CD14-positive monocyte (primary cell): ENCODE measurements around the gene DLGAP1. TPM values are rescaled to one million over a fixed set of nuclear protein-coding genes. Genes with fewer than 3 reads are reported as not detected.
A peak's percentile ranks its signal among the peaks of the same experiment; 100 is the strongest.

Experiments
- DNase-seq, 3 donors: peaks; one replicate each; pipeline ENCODE4 v3.0.0-alpha.2; 2011 to 2022
- H2AFZ ChIP-seq: 2 replicates; pipeline ENCODE4 v1.6.0; 2012; ENCODE audit warnings: mild to moderate bottlenecking, low read depth, low read length, inconsistent platforms; ENCODE audit not compliant: insufficient read depth, poor library complexity, severe bottlenecking
- H3K27ac ChIP-seq, 2 donors: 1 replicate in 1 of 2; 2 replicates in 1 of 2; pipeline ENCODE4 v1.5.1; 2012 to 2013; ENCODE audit warnings: low read length in 2 of 2, control low read depth in 1 of 2, inconsistent platforms in 1 of 2, low read depth in 1 of 2, mild to moderate bottlenecking in 1 of 2
- H3K27me3 ChIP-seq, 2 donors: one replicate each; pipeline versions ENCODE4 v1.6.0 to v1.6.1; 2011 to 2013; ENCODE audit warnings: low read length in 2 of 2; ENCODE audit not compliant: control insufficient read depth in 2 of 2, insufficient read depth in 2 of 2
- H3K36me3 ChIP-seq, 2 donors: replicated peaks in 1 of 2; 1 replicate in 1 of 2; 2 replicates in 1 of 2; pipeline versions ENCODE4 v1.5.1 to v1.6.1; 2012 to 2013; ENCODE audit warnings: low read length in 2 of 2, control low read depth in 1 of 2, inconsistent platforms in 1 of 2, mild to moderate bottlenecking in 1 of 2; ENCODE audit not compliant: insufficient read depth in 2 of 2, control insufficient read depth in 1 of 2
- H3K4me1 ChIP-seq, 2 donors: 1 replicate in 1 of 2; 2 replicates in 1 of 2; pipeline versions ENCODE4 v1.5.1 to v1.6.1; 2012 to 2013; ENCODE audit warnings: low read length in 2 of 2, control low read depth in 1 of 2, inconsistent platforms in 1 of 2, mild to moderate bottlenecking in 1 of 2, moderate library complexity in 1 of 2; ENCODE audit not compliant: insufficient read depth in 2 of 2, control insufficient read depth in 1 of 2
- H3K4me2 ChIP-seq: replicated peaks from 2 replicates; pipeline ENCODE3; 2012; ENCODE audit warnings: low read length, moderate library complexity, mild to moderate bottlenecking; ENCODE audit not compliant: poor library complexity, severe bottlenecking; ENCODE audit errors: extremely low read depth
- H3K4me3 ChIP-seq, 3 experiments: fragments of 200-600 bp in 1 of 3; sonication (generic) in 1 of 3; replicated peaks in 1 of 3; 1 replicate in 2 of 3; 2 replicates in 1 of 3; pipeline ENCODE4 v1.5.1; 2011 to 2013; ENCODE audit warnings: low read length in 3 of 3, mild to moderate bottlenecking in 3 of 3, control low read depth in 2 of 3, low read depth in 2 of 3, inconsistent platforms in 1 of 3, moderate library complexity in 1 of 3
- H3K79me2 ChIP-seq: 2 replicates; pipeline ENCODE4 v1.6.0; 2012; ENCODE audit warnings: mild to moderate bottlenecking, control low read depth, inconsistent platforms, low read length, moderate library complexity; ENCODE audit not compliant: insufficient read depth
- H3K9ac ChIP-seq: 2 replicates; pipeline ENCODE4 v1.6.0; 2017; ENCODE audit warnings: low read length, mild to moderate bottlenecking; ENCODE audit not compliant: insufficient read depth, poor library complexity, severe bottlenecking
- H3K9me3 ChIP-seq, 2 donors: replicated peaks in 1 of 2; 1 replicate in 1 of 2; 2 replicates in 1 of 2; pipeline versions ENCODE4 v1.5.1 to v1.6.1; 2012 to 2013; ENCODE audit warnings: low read length in 2 of 2, control low read depth in 1 of 2; ENCODE audit not compliant: control insufficient read depth in 1 of 2, insufficient read depth in 1 of 2
- H4K20me1 ChIP-seq: 2 replicates; pipeline ENCODE4 v1.6.0; 2012; ENCODE audit warnings: mild to moderate bottlenecking, low read length, control low read depth, moderate library complexity; ENCODE audit not compliant: insufficient read depth
- H3K27ac Mint-ChIP-seq, 7 donors: one replicate each; pipeline ENCODE4 v1.8.0; 2020; ENCODE audit warnings: mild to moderate bottlenecking in 7 of 7, mixed read lengths in 7 of 7, moderate library complexity in 6 of 7, inconsistent platforms in 2 of 7
- H3K27me3 Mint-ChIP-seq, 3 donors: one replicate each; pipeline ENCODE4 v1.8.0; 2021 to 2022; ENCODE audit warnings: low read depth in 3 of 3, mild to moderate bottlenecking in 3 of 3, mixed read lengths in 3 of 3, moderate library complexity in 3 of 3, inconsistent platforms in 1 of 3
- H3K36me3 Mint-ChIP-seq, 2 donors: one replicate each; pipeline ENCODE4 v1.8.0; 2020; ENCODE audit warnings: mixed read lengths in 2 of 2, inconsistent platforms in 1 of 2, mild to moderate bottlenecking in 1 of 2
- H3K4me1 Mint-ChIP-seq: one replicate; pipeline ENCODE4 v1.8.0; 2020; ENCODE audit warnings: mild to moderate bottlenecking, mixed read lengths
- H3K4me3 Mint-ChIP-seq, 2 donors: one replicate each; pipeline ENCODE4 v1.8.0; 2020; ENCODE audit warnings: mild to moderate bottlenecking in 2 of 2, mixed read lengths in 2 of 2, moderate library complexity in 1 of 2
- H3K9me3 Mint-ChIP-seq, 7 donors: one replicate each; pipeline ENCODE4 v1.8.0; 2020 to 2022; ENCODE audit warnings: mixed read lengths in 7 of 7, mild to moderate bottlenecking in 6 of 7, moderate library complexity in 6 of 7, inconsistent platforms in 2 of 7
- whole genome bisulfite sequencing: methylation state at CpG from one replicate; pipeline ENCODE4 v1.1.5; 2013; ENCODE audit warnings: missing lambda C conversion rate; ENCODE audit not compliant: insufficient coverage; 5-methylcytosine and 5-hydroxymethylcytosine counted together
- intact Hi-C, 2 donors: fragments of 100-400 bp; cut with micrococcal nuclease; formaldehyde crosslinking; loops; one replicate each; pipeline versions ENCODE4 v1.15.0 to v1.15.1; 2023
- polyA plus RNA-seq, 3 donors: library from polyadenylated mRNA; depleted of rRNA in 1 of 3; unstranded in 2 of 3; stranded (reverse) in 1 of 3; fragments of 300-500 nt in 2 of 3; fragments of >200 nt in 1 of 3; fragmentation: Illumina TruSeq in 2 of 3; gene quantifications; 1 replicate in 2 of 3; 2 replicates in 1 of 3; pipeline ENCODE4 v1.2.3, GENCODE V29; 2012 to 2021
- TF ChIP-seq, protein P1 (sequence below): fragments of 200-600 bp; IDR thresholded peaks from one replicate; pipeline ENCODE4 v1.8.0; 2022; ENCODE audit warnings: antibody characterized with exemption, mild to moderate bottlenecking

DLGAP1 gene
- polyA plus RNA-seq, 3 donors, result 0.09 to 0.42 TPM; not detected in 1

DNA sequence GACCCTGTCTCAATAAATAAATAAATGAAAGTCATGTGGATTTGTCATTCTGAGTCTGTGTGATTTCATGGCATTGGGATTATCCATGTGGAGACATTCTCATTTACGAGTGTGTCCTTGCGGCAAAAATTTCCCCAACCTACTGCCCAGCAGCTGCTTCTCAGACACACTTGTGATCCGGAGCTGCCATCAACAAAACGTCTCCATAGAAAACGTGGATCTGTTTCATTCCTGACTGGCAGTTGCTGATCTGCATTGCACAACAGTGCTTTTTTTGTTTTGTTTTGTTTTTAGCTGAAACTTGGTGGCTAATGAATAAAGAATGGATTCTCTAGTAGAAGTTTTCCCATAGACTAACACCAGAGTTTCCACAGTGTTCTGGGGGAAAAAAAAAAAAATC, 930.4 kb downstream of the DLGAP1 start:
- Mint-ChIP-seq H3K27ac (no peak overlapping the region), H3K9me3 (peaks cover 3 to 18% (median 9%) of the 10 kb centered on the region in 7 donors), H3K4me1 (peaks cover 16% of the 10 kb centered on the region), H3K36me3 (no peaks in the 10 kb centered on the region), H3K4me3 (no peak overlapping the region), H3K27me3 (peaks cover 3 to 5% (median 4%) of the 10 kb centered on the region in 3 donors)
- intact Hi-C loops, result no loop called here
- Histone ChIP-seq H2AFZ (no peak overlapping the region), H3K27ac (no peak overlapping the region), H3K4me3 (no peak overlapping the region), H3K4me2 (no peak overlapping the region), H3K9me3 (peaks cover 4 to 14% of the 10 kb centered on the region in 2 donors), H3K4me1 (peaks cover 8 to 11% of the 10 kb centered on the region in 2 donors), H3K27me3 (no peaks in the 10 kb centered on the region), H3K9ac (no peak overlapping the region), H3K79me2 (no peaks in the 10 kb centered on the region), H3K36me3 (no peaks in the 10 kb centered on the region), H4K20me1 (no peaks in the 10 kb centered on the region)
- 76% methylated on average over 3 of the region's 5 CpGs for WGBS
- DNase-seq, result no peak
- TF ChIP-seq, protein P1, sequence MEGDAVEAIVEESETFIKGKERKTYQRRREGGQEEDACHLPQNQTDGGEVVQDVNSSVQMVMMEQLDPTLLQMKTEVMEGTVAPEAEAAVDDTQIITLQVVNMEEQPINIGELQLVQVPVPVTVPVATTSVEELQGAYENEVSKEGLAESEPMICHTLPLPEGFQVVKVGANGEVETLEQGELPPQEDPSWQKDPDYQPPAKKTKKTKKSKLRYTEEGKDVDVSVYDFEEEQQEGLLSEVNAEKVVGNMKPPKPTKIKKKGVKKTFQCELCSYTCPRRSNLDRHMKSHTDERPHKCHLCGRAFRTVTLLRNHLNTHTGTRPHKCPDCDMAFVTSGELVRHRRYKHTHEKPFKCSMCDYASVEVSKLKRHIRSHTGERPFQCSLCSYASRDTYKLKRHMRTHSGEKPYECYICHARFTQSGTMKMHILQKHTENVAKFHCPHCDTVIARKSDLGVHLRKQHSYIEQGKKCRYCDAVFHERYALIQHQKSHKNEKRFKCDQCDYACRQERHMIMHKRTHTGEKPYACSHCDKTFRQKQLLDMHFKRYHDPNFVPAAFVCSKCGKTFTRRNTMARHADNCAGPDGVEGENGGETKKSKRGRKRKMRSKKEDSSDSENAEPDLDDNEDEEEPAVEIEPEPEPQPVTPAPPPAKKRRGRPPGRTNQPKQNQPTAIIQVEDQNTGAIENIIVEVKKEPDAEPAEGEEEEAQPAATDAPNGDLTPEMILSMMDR, result no peak

DNA sequence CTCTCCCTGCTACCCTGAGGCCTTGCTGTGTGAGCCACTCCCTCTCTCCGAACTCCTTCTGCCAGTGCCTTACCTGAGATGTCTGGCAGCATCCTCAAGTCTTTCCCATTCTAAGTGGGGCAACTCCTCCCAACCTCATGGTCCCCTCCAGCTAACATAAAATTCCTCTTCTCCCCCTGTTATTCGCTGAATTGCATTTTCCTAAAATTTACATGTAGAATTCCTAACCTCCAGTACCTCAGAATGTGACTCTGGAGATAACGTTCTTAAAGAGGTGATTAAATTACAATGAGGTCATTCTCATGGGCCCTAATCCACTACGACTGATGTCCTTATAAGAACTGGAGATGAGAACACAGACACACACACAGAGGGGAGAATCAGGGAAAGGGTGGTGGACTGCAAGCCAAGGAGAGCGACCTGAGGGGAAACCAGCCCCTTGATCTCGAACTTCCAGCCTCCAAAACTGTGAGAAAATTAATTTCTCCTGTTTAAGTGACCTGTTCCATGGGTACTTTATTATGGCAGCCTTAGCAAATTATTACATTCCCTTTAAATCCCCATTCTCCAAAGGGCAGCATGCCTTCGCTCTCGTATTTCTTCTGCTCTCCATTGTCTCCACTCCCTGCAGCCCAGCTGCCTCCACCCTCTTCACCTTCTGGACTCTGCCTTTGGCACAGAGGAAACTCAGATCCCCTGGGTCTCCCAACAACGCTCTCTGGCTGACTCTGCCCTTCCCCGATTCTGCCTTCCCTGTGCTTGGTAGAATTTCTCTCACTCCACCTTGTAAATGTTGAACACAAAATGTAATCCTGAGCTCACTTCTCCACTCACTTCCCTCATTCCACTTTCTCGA, 934.6 kb downstream of the DLGAP1 start:
- Histone ChIP-seq H3K27me3 (no peaks in the 10 kb centered on the region), H3K9me3 (peaks cover 4 to 14% of the 10 kb centered on the region in 2 donors), H3K36me3 (no peaks in the 10 kb centered on the region), H2AFZ (no peak overlapping the region), H4K20me1 (no peaks in the 10 kb centered on the region), H3K4me3 (no peak overlapping the region), H3K79me2 (no peaks in the 10 kb centered on the region), H3K4me2 (no peak overlapping the region), H3K9ac (no peak overlapping the region), H3K27ac (no peak overlapping the region), H3K4me1 (no peaks in the 10 kb centered on the region)
- DNase-seq, result no peak
- H3K4me3 Mint-ChIP-seq, result no peak overlapping the region
- H3K27ac Mint-ChIP-seq, result peak overlapping the region in 1 of 7 donors; percentile 46
- H3K9me3 Mint-ChIP-seq, result peaks cover 3 to 18% (median 9%) of the 10 kb centered on the region in 7 donors
- no peaks in the 10 kb centered on the region for H3K36me3 Mint-ChIP-seq
- peaks cover under 1% of the 10 kb centered on the region for H3K4me1 Mint-ChIP-seq
- whole genome bisulfite sequencing, result 93% methylated on average over 5 of the region's 11 CpGs
- H3K27me3 Mint-ChIP-seq, result peaks cover 3 to 7% (median 6%) of the 10 kb centered on the region in 3 donors
- intact Hi-C loops, result no loop called here
- TF ChIP-seq, protein P1, result no peak
